K562 (cell line): ENCODE results near the gene SMU1. TPM values are rescaled to one million over a fixed set of nuclear protein-coding genes. Genes with fewer than 3 reads are reported as not detected.

Experiments used
- CHD2 ChIP-seq: IDR thresholded peaks from 2 replicates; pipeline ENCODE4 v1.6.1; 2011; ENCODE audit warnings: low read depth, low read length
- COPS2 ChIP-seq: fragments of 450-650 bp; conservative IDR thresholded peaks from 2 replicates; pipeline ENCODE4 v1.6.1; 2016; ENCODE audit warnings: mild to moderate bottlenecking, moderate library complexity
- KDM5B ChIP-seq: fragments of 200-600 bp; sonication (generic); IDR thresholded peaks from 2 replicates; pipeline ENCODE4 v1.6.1; 2012; ENCODE audit warnings: low read depth, mild to moderate bottlenecking, moderate library complexity, low read length, control low read depth, inconsistent platforms; ENCODE audit not compliant: insufficient replicate concordance
- MAFK ChIP-seq: IDR thresholded peaks from 2 replicates; pipeline ENCODE4 v1.6.1; 2011; ENCODE audit warnings: low read length, improper control_type of control experiment
- MEF2D ChIP-seq: conservative IDR thresholded peaks from 2 replicates; pipeline ENCODE4 v1.6.1; 2016; ENCODE audit warnings: low read depth, missing genetic modification characterization, missing compliant biosample characterization
- POLR2G ChIP-seq: fragments of 200-400 bp; formaldehyde crosslinking; IDR thresholded peaks from 2 replicates; pipeline ENCODE4 v1.6.1; 2017; ENCODE audit warnings: low read depth, mild to moderate bottlenecking, antibody characterized with exemption, low read length, moderate library complexity
- RBM22 ChIP-seq: fragments of 200-400 bp; formaldehyde crosslinking; IDR thresholded peaks from 2 replicates; pipeline ENCODE4 v1.6.1; 2018; ENCODE audit warnings: low read length, low read depth; ENCODE audit not compliant: poor library complexity, severe bottlenecking
- YY1 ChIP-seq, 3 experiments: IDR thresholded peaks; 2 replicates each; pipeline ENCODE4 v1.6.1; 2011; ENCODE audit warnings: low read length in 2 of 3, mild to moderate bottlenecking in 2 of 3, moderate library complexity in 2 of 3, borderline replicate concordance in 1 of 3, control low read depth in 1 of 3, low read depth in 1 of 3; ENCODE audit not compliant: insufficient read depth in 3 of 3, insufficient replicate concordance in 2 of 3, control insufficient read depth in 1 of 3, insufficient read length in 1 of 3; ENCODE audit errors: extremely low read depth in 1 of 3
- polyA plus RNA-seq, 8 experiments: library from polyadenylated mRNA; depleted of rRNA in 4 of 8; stranded (reverse) in 5 of 8; unstranded in 3 of 8; fragments of >200 nt; fragmentation: Nextera tagmentation in 2 of 8; fragmentation: Illumina TruSeq in 1 of 8; extraction: Ambion mirVana in 2 of 8; extraction: Trizol in 1 of 8; gene quantifications; 2 replicates each; pipeline versions ENCODE4 v1.2.1 to v1.2.3, GENCODE V29; 2011 to 2014; ENCODE audit warnings: inconsistent platforms in 1 of 8, missing spikeins in 1 of 8
- total RNA-seq, 7 experiments: library from RNA; depleted of rRNA in 6 of 7; stranded (reverse); fragments of >200 nt in 6 of 7; fragmentation: Illumina TruSeq in 2 of 7; extraction: Trizol in 2 of 7; gene quantifications; 2 replicates each; pipeline versions ENCODE4 v1.2.1 to v1.2.3, GENCODE V29; 2011 to 2021; ENCODE audit warnings: low replicate concordance in 1 of 7
- TF ChIP-seq, protein P1 (sequence below): fragments of 250-450 bp; sonication (Bioruptor Pico); IDR thresholded peaks from 2 replicates; pipeline ENCODE4 v1.9.0; 2021; ENCODE audit warnings: mild to moderate bottlenecking, inconsistent platforms
- TF ChIP-seq, protein P2 (sequence below): sonication (generic); formaldehyde crosslinking; IDR thresholded peaks from 2 replicates; pipeline ENCODE4 v1.9.0; 2022; ENCODE audit warnings: mild to moderate bottlenecking, missing genetic modification reagents

Gene SMU1
- total and polyA plus RNA-seq, 9 of the 15 experiments (the other 6 are each of a cell fraction or from before 2014, with no cell fraction given) = 13.2 to 33.4 (median 20.7) TPM

DNA sequence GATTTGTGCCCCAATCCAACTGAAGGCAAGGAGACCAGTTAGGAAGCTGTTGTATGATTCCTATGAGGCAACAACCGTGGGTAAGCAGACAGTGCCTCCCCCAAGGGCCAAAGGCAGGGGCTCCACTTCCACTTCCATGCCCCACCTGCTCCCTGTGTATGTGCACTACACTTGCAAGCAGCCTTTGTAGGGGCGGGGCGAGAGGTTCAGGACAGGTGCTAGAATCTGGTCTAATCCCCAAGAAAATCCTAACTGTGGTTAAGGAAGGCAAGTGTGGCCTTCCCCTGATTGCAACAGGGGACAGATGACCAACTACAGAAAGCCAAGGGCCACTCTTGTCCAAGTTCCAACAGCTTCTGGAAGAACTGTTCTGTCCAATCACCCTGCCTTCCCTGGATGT, 49.0 kb upstream of the SMU1 start (continued):
- TF ChIP-seq, protein P1, sequence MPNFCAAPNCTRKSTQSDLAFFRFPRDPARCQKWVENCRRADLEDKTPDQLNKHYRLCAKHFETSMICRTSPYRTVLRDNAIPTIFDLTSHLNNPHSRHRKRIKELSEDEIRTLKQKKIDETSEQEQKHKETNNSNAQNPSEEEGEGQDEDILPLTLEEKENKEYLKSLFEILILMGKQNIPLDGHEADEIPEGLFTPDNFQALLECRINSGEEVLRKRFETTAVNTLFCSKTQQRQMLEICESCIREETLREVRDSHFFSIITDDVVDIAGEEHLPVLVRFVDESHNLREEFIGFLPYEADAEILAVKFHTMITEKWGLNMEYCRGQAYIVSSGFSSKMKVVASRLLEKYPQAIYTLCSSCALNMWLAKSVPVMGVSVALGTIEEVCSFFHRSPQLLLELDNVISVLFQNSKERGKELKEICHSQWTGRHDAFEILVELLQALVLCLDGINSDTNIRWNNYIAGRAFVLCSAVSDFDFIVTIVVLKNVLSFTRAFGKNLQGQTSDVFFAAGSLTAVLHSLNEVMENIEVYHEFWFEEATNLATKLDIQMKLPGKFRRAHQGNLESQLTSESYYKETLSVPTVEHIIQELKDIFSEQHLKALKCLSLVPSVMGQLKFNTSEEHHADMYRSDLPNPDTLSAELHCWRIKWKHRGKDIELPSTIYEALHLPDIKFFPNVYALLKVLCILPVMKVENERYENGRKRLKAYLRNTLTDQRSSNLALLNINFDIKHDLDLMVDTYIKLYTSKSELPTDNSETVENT (CRISPR knock-in tag) = no peak
- TF ChIP-seq RBM22 = no peak
- TF ChIP-seq CHD2 = no peak
- TF ChIP-seq COPS2 = no peak
- TF ChIP-seq YY1 (IDR thresholded peaks at IDR 0.05; ENCODE audit: borderline replicate concordance in 1 of 3, control insufficient read depth in 1 of 3, extremely low read depth in 1 of 3, insufficient read depth in 3 of 3, insufficient read length in 1 of 3, insufficient replicate concordance in 2 of 3, low read depth in 1 of 3, low read length in 2 of 3) = no peak
- TF ChIP-seq, protein P2, sequence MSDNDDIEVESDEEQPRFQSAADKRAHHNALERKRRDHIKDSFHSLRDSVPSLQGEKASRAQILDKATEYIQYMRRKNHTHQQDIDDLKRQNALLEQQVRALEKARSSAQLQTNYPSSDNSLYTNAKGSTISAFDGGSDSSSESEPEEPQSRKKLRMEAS (CRISPR knock-in tag) = no peak
- no peak for TF ChIP-seq MEF2D (tag)
- TF ChIP-seq MAFK = no peak
- no peak for TF ChIP-seq POLR2G
- TF ChIP-seq KDM5B = no peak
